HFF-Myc (cell line): ENCODE measurements around the gene LTN1.

Source experiments
- DNase-seq: peaks from one replicate; pipeline ENCODE4 v3.0.0-alpha.2; 2011; ENCODE audit warnings: low read depth; ENCODE audit errors: extremely low read depth
- H3K4me3 ChIP-seq: replicated peaks from 2 replicates; pipeline ENCODE4 v1.5.1; 2011; ENCODE audit warnings: low read depth, mild to moderate bottlenecking, control low read depth, low read length
- TF ChIP-seq, protein P1 (sequence below): IDR thresholded peaks from 2 replicates; pipeline ENCODE4 v1.5.1; 2012; ENCODE audit warnings: mild to moderate bottlenecking, low read depth, low read length, control low read depth; ENCODE audit errors: missing control alignments

Gene LTN1

GRCh38 chr21:28913071-28913470 is 79.6 kb downstream of the LTN1 start:
- H3K4me3 ChIP-seq: no peak overlapping the region
- DNase-seq: no peak
- TF ChIP-seq, protein P1, sequence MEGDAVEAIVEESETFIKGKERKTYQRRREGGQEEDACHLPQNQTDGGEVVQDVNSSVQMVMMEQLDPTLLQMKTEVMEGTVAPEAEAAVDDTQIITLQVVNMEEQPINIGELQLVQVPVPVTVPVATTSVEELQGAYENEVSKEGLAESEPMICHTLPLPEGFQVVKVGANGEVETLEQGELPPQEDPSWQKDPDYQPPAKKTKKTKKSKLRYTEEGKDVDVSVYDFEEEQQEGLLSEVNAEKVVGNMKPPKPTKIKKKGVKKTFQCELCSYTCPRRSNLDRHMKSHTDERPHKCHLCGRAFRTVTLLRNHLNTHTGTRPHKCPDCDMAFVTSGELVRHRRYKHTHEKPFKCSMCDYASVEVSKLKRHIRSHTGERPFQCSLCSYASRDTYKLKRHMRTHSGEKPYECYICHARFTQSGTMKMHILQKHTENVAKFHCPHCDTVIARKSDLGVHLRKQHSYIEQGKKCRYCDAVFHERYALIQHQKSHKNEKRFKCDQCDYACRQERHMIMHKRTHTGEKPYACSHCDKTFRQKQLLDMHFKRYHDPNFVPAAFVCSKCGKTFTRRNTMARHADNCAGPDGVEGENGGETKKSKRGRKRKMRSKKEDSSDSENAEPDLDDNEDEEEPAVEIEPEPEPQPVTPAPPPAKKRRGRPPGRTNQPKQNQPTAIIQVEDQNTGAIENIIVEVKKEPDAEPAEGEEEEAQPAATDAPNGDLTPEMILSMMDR: no peak

DNA sequence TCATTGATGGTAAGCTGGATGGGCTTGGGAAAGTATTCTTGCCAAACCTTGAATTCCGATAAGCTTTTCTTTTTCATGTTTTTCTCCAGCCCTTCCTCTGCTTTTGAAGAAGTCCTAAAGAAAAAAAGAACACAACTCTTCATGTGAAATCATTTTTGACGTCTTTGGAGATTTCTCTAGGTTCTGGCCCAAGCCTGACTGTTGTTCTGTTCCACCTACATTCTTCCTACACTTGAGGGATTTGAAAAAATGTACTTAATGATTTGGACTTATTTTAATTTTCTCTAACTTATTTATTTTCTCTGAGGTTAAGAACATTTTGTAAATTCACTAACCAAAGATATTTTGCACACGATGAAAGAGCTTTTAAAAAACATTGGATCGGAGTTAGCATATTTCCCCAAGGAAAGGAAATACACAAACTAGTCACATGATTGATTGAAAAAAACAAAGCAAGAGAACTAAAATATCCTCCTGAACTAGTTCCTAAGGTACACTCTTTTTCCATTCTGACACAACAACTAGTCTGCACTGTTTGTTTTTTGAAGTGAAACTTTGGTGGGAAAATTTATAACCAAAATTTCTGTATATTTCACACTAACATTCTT is 82.3 kb downstream of the LTN1 start:
- DNase-seq: no peak
- TF ChIP-seq, protein P1: no peak
- no peak overlapping the region for H3K4me3 ChIP-seq

GRCh38 chr21:28908351-28908750 is 84.3 kb downstream of the LTN1 start:
- DNase-seq: no peak
- H3K4me3 ChIP-seq: no peak overlapping the region
- TF ChIP-seq, protein P1: no peak

DNA sequence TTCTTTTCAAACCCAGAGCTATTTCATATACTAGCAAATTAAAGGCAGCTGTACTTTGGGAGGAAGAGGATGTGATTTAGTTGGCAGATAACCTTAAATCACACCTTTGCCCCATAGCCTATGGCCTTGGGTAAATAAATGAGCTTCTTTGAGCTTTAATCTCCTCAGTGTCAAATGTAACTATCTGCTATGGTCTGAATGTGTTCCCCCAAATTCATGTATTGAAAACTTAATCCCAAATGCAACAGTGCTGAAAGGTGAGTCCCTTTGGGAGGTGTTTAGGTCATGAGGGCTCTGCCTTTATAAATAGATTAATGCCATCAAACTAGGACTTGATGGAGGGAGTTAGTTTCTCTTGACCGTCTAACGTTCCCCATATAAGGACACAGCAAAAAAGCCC is 85.8 kb downstream of the LTN1 start:
- TF ChIP-seq, protein P1: no peak
- no peak for DNase-seq
- H3K4me3 ChIP-seq: no peak overlapping the region

- no peak for DNase-seq
- TF ChIP-seq, protein P1: no peak
- H3K4me3 ChIP-seq: no peak overlapping the region
Observed at GRCh38 chr21:28906236-28906635, 86.4 kb downstream of the LTN1 start.

- H3K4me3 ChIP-seq: no peak overlapping the region
Observed at GRCh38 chr21:28904961-28905435, 87.7 kb downstream of the LTN1 start.

More at GRCh38 chr21:28904961-28905435, 87.7 kb downstream of the LTN1 start:
- TF ChIP-seq, protein P1: no peak
- no peak for DNase-seq
